Dendritic cell treated with granulocyte-macrophage colony-stimulating factor and Interleukin-4, amounts not matched to agents 40 ng/mL and 50 ng/mL, for 4 days (primary cell): Measurements from ENCODE around the gene NBPF3.
"Not testable (repeated sequence)": the region's sequence is repeated elsewhere in the genome, so short reads cannot be mapped to it uniquely, and the experiment has no call there.

Source experiments
- H3K27ac Mint-ChIP-seq: one replicate; pipeline ENCODE4 v1.8.0; 2022; ENCODE audit warnings: mild to moderate bottlenecking, mixed read lengths
- H3K27me3 Mint-ChIP-seq: one replicate; pipeline ENCODE4 v1.8.0; 2022; ENCODE audit warnings: mild to moderate bottlenecking, mixed read lengths
- H3K36me3 Mint-ChIP-seq: one replicate; pipeline ENCODE4 v1.8.0; 2022; ENCODE audit warnings: low read depth, mixed read lengths
- H3K4me1 Mint-ChIP-seq: one replicate; pipeline ENCODE4 v1.8.0; 2022; ENCODE audit warnings: low read depth, mixed read lengths
- H3K4me3 Mint-ChIP-seq: one replicate; pipeline ENCODE4 v1.8.0; 2022; ENCODE audit warnings: mild to moderate bottlenecking, moderate library complexity, mixed read lengths
- H3K9me3 Mint-ChIP-seq: one replicate; pipeline ENCODE4 v1.8.0; 2022; ENCODE audit warnings: mixed read lengths
- intact Hi-C: fragments of 100-400 bp; cut with micrococcal nuclease; formaldehyde crosslinking; loops from one replicate; pipeline ENCODE4 v1.15.0; 2022

Gene NBPF3

GRCh38 chr1:21429210-21429609 is 10.7 kb upstream of the NBPF3 start:
- H3K4me1 Mint-ChIP-seq, H3K4me3 Mint-ChIP-seq, H3K27ac Mint-ChIP-seq, intact Hi-C loops, H3K9me3 Mint-ChIP-seq, H3K36me3 Mint-ChIP-seq: not testable (repeated sequence)
- H3K27me3 Mint-ChIP-seq = peaks cover 43% of the 10 kb centered on the region

GRCh38 chr1:21430875-21431274 is 9.1 kb upstream of the NBPF3 start:
- H3K9me3 Mint-ChIP-seq, intact Hi-C loops, H3K4me1 Mint-ChIP-seq, H3K27ac Mint-ChIP-seq, H3K36me3 Mint-ChIP-seq, H3K4me3 Mint-ChIP-seq: not testable (repeated sequence)
- peaks cover 54% of the 10 kb centered on the region for H3K27me3 Mint-ChIP-seq

DNA sequence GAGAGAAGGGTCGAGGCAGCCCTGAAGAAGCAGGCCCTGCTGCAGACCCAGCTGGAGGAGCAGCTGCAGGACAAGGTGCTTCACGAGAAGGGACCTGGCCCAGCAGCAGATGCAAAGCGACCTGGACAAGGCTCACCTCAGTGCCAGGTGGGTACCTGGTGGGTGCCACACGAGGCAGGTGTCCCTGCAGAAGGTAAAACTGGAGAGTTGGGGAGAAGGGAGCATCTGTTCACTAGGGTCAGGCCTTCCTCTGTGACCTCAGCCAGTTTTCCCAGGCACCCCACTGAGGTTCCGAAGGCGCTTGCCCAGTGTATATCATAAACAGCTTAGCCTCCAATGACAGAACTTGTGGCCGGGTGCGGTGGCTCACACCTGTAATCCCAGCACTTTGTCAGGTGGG is 5.5 kb upstream of the NBPF3 start:
- peaks cover 8% of the 10 kb centered on the region for H3K4me1 Mint-ChIP-seq
- no peak overlapping the region for H3K4me3 Mint-ChIP-seq
- H3K9me3 Mint-ChIP-seq = no peaks in the 10 kb centered on the region
- H3K27ac Mint-ChIP-seq = no peak overlapping the region
- no peaks in the 10 kb centered on the region for H3K36me3 Mint-ChIP-seq
- H3K27me3 Mint-ChIP-seq = peaks cover 67% of the 10 kb centered on the region
- intact Hi-C loops = no loop called here

GRCh38 chr1:21435646-21436487 is 4.1 kb upstream of the NBPF3 start:
- Mint-ChIP-seq H3K9me3 (no peaks in the 10 kb centered on the region), H3K4me3 (no peak overlapping the region), H3K27ac (no peak overlapping the region), H3K36me3 (peaks cover 7% of the 10 kb centered on the region), H3K4me1 (peaks cover 14% of the 10 kb centered on the region), H3K27me3 (peaks cover 76% of the 10 kb centered on the region)
- intact Hi-C loops = no loop called here

DNA sequence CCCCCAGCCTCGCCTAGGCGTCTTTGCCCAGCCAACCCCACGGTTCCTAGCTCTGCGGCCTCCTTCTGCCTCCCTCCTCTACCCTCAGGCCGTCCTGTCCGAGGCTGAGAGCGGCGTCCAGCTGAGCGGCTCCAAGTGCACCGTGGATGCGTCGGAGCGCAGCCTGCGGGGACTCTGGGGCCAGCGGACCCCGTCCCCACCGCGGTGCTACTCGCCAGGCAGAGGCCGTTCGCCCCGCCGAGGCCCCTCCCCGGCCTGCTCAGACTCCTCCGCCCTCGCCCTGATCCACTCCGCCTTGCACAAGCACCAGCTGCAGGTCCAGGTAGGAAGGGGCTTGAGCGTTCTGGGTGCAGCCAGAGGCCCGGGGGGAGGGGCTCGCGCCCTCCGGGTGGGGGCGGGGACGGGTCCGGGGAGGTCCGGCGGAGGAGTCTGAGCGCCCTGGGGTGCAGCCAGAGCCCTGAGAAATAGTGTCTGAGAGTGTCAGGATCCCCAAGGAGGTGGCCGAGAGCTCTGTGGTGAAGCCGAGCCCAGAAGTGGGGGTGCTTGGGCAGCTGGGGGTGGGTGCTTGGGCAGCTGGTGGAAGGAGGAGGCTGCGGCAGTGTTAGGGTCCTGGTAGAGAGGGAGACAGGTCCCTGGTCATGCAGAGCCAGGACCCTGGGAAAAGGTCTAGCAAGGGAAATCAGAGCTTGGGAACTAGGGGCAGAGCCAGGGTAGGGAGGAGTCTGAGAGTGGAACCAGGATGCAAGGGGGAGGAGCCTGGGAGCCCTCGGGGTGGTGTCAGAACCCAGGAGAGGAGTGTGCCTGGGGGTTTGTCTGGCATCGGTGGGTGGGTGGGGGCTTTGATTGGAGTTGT is 3.2 kb upstream of the NBPF3 start:
- intact Hi-C loops = no loop called here
- Mint-ChIP-seq H3K4me3 (no peak overlapping the region), H3K27me3 (peaks cover 76% of the 10 kb centered on the region), H3K27ac (no peak overlapping the region), H3K36me3 (peaks cover 7% of the 10 kb centered on the region), H3K4me1 (peaks cover 14% of the 10 kb centered on the region), H3K9me3 (no peaks in the 10 kb centered on the region)

- Mint-ChIP-seq H3K4me3 (no peak overlapping the region), H3K27me3 (peaks cover 75% of the 10 kb centered on the region), H3K9me3 (no peaks in the 10 kb centered on the region), H3K4me1 (peaks cover 14% of the 10 kb centered on the region), H3K27ac (no peak overlapping the region), H3K36me3 (peaks cover 7% of the 10 kb centered on the region)
- intact Hi-C loops = no loop called here
Observed at GRCh38 chr1:21437341-21437640, 2.6 kb upstream of the NBPF3 start.

DNA sequence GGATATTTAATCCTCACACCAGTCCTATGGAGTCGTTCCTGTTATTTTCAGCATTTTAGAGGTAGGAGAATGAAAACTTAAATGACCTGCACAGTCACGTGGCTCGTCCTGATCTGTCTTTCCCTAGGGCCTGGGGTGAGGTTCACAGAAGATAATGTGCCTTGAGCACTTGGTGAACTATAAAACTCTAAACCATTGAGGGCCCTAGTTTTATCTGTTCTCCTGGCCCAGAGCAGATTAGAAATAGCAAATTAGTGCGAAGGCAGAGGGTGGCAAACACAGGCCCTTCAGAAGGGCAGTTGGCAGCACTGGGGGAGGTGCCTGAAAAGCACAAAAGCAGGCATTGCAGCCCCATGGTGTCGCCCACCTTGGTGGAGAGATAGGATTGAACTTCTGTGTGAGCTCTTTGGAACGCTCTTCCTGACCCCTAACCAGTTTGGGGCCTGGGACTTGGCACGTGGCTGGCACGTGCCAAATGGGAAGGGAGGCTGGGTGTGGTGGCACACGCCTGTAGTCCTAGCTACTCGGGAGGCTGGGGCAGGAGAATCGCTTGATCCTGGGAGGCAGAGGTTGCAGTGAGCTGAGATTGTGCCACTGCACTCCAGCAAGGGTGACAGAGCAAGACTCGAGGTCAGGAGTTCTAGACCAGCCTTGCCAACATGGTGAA is 1.2 kb upstream of the NBPF3 start:
- H3K27ac Mint-ChIP-seq, intact Hi-C loops, H3K9me3 Mint-ChIP-seq, H3K36me3 Mint-ChIP-seq, H3K4me3 Mint-ChIP-seq: not testable (repeated sequence)
- Mint-ChIP-seq H3K4me1 (peaks cover 14% of the 10 kb centered on the region), H3K27me3 (peaks cover 75% of the 10 kb centered on the region)

- Mint-ChIP-seq H3K36me3 (peaks cover 7% of the 10 kb centered on the region), H3K9me3 (no peaks in the 10 kb centered on the region), H3K4me3 (peak overlapping the region; percentile 85), H3K4me1 (peaks cover 14% of the 10 kb centered on the region), H3K27ac (no peak overlapping the region), H3K27me3 (peaks cover 72% of the 10 kb centered on the region)
- intact Hi-C loops = no loop called here
Observed at GRCh38 chr1:21439345-21439720, 604 bp upstream of the NBPF3 start.

GRCh38 chr1:21440630-21441125 is 741 bp downstream of the NBPF3 start:
- H3K4me3 Mint-ChIP-seq = peak overlapping the region; percentile 85
- H3K27me3 Mint-ChIP-seq = peaks cover 60% of the 10 kb centered on the region
- intact Hi-C loops, H3K9me3 Mint-ChIP-seq, H3K27ac Mint-ChIP-seq: not testable (repeated sequence)
- H3K4me1 Mint-ChIP-seq = peaks cover 14% of the 10 kb centered on the region
- peaks cover 13% of the 10 kb centered on the region for H3K36me3 Mint-ChIP-seq

GRCh38 chr1:21446647-21447046 is 6.7 kb downstream of the NBPF3 start:
- H3K27ac Mint-ChIP-seq, H3K27me3 Mint-ChIP-seq, intact Hi-C loops, H3K36me3 Mint-ChIP-seq, H3K4me3 Mint-ChIP-seq, H3K4me1 Mint-ChIP-seq, H3K9me3 Mint-ChIP-seq: not testable (repeated sequence)

- Mint-ChIP-seq H3K9me3 (no peaks in the 10 kb centered on the region), H3K4me1 (no peaks in the 10 kb centered on the region), H3K27me3 (peaks cover 7% of the 10 kb centered on the region), H3K36me3 (peaks cover 7% of the 10 kb centered on the region), H3K4me3 (no peak overlapping the region), H3K27ac (no peak overlapping the region)
- intact Hi-C loops = no loop called here
Observed at GRCh38 chr1:21447311-21447710, 7.4 kb downstream of the NBPF3 start.

- no peak overlapping the region for H3K27ac Mint-ChIP-seq
- H3K9me3 Mint-ChIP-seq = no peaks in the 10 kb centered on the region
- H3K27me3 Mint-ChIP-seq = peaks cover 2% of the 10 kb centered on the region
- intact Hi-C loops = no loop called here
- peaks cover 22% of the 10 kb centered on the region for H3K4me1 Mint-ChIP-seq
- H3K4me3 Mint-ChIP-seq = no peak overlapping the region
- H3K36me3 Mint-ChIP-seq = peaks cover 7% of the 10 kb centered on the region
Observed at GRCh38 chr1:21449906-21450305, 10.0 kb downstream of the NBPF3 start.

DNA sequence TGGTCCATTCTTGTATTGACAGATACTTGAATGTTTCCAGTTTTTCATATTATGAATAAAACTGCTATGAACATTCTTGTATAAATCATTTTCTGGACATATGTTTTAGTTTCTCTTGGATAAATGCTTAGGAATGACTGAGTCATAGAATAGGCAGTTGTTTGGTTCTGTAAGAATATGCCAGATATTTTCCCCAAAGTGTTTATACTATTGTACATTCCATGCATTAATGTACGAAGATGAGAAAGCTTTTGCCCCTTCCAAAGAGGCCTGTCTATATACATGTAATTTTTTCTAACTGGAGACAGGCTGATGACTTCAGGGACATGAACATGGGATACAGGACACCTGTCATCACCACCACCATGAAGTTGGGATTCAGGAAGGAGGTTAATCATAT is 11.3 kb downstream of the NBPF3 start:
- H3K27ac Mint-ChIP-seq = no peak overlapping the region
- H3K4me1 Mint-ChIP-seq = peaks cover 22% of the 10 kb centered on the region
- H3K27me3 Mint-ChIP-seq = peaks cover 2% of the 10 kb centered on the region
- H3K36me3 Mint-ChIP-seq = no peaks in the 10 kb centered on the region
- no peak overlapping the region for H3K4me3 Mint-ChIP-seq
- intact Hi-C loops = no loop called here
- H3K9me3 Mint-ChIP-seq = no peaks in the 10 kb centered on the region

DNA sequence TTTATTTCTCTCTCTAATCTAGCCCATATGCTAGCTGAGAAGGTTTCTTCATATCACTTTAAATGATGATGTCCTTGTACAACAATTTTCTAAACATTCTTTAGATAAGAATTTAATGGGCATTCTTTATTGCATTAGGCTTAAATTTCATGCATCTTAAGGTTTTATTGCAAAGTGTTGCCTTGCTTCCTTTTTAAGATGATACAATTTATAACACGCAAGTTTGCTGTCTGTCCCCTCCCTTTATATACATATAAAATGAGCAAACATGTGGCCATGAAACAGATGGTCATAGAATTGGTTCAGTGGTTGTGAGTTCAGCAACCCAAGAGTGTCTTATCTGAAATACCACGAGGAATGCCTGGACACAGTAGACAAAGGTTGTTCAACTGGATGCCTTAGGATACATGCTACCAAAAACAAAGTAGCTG is 12.1 kb downstream of the NBPF3 start:
- Mint-ChIP-seq H3K36me3 (no peaks in the 10 kb centered on the region), H3K27ac (no peak overlapping the region), H3K4me3 (no peak overlapping the region), H3K4me1 (peaks cover 22% of the 10 kb centered on the region), H3K27me3 (peaks cover 2% of the 10 kb centered on the region), H3K9me3 (no peaks in the 10 kb centered on the region)
- intact Hi-C loops = no loop called here
